BLaER1 (cell line): Measurements from ENCODE around the gene TAF3.

Experiments
- H3K27ac ChIP-seq: shearing (Covaris generic); formaldehyde crosslinking; 2 replicates; pipeline ENCODE4 v1.8.1; 2022
- H3K27me3 ChIP-seq: shearing (Covaris generic); formaldehyde crosslinking; 2 replicates; pipeline ENCODE4 v1.8.1; 2022
- H3K36me3 ChIP-seq: shearing (Covaris generic); formaldehyde crosslinking; 2 replicates; pipeline ENCODE4 v1.8.1; 2022
- H3K4me1 ChIP-seq: shearing (Covaris generic); formaldehyde crosslinking; 2 replicates; pipeline ENCODE4 v1.8.1; 2022
- H3K4me2 ChIP-seq: shearing (Covaris generic); formaldehyde crosslinking; 2 replicates; pipeline ENCODE4 v1.8.1; 2022
- H3K4me3 ChIP-seq: shearing (Covaris generic); formaldehyde crosslinking; 2 replicates; pipeline ENCODE4 v1.8.1; 2022
- H3K9ac ChIP-seq: shearing (Covaris generic); formaldehyde crosslinking; 2 replicates; pipeline ENCODE4 v1.8.1; 2022
- H3K9me3 ChIP-seq: shearing (Covaris generic); formaldehyde crosslinking; 2 replicates; pipeline ENCODE4 v1.8.1; 2022
- H4K20me1 ChIP-seq: shearing (Covaris generic); formaldehyde crosslinking; 2 replicates; pipeline ENCODE4 v1.8.1; 2022
- Cebpa-rat ChIP-seq: shearing (Covaris generic); IDR thresholded peaks from 2 replicates; pipeline ENCODE4 v1.8.1; 2022

TAF3 gene

GRCh38 chr10:7866176-7866575, 47.9 kb downstream of the TAF3 start:
- no peaks in the 10 kb centered on the region for H3K27me3 ChIP-seq
- peaks cover 21% of the 10 kb centered on the region for H3K36me3 ChIP-seq
- H3K4me1 ChIP-seq: peaks cover 12% of the 10 kb centered on the region
- TF ChIP-seq Cebpa-rat: no peak
- H4K20me1 ChIP-seq: peaks cover 26% of the 10 kb centered on the region; the same call in 1 of the 2 replicates
- H3K9me3 ChIP-seq: peaks cover 27% of the 10 kb centered on the region
- H3K4me2 ChIP-seq: no peak overlapping the region
- no peak overlapping the region for H3K9ac ChIP-seq
- H3K4me3 ChIP-seq: no peak overlapping the region
- no peak overlapping the region for H3K27ac ChIP-seq

- Histone ChIP-seq H3K9ac (no peak overlapping the region), H3K4me3 (no peak overlapping the region), H4K20me1 (peaks cover 62% of the 10 kb centered on the region), H3K27me3 (no peaks in the 10 kb centered on the region), H3K27ac (no peak overlapping the region), H3K4me2 (peak overlapping the region; percentile 41), H3K4me1 (no peaks in the 10 kb centered on the region), H3K9me3 (no peaks in the 10 kb centered on the region), H3K36me3 (no peaks in the 10 kb centered on the region)
- TF ChIP-seq Cebpa-rat: no peak
Observed at GRCh38 chr10:7872041-7872442, 53.7 kb downstream of the TAF3 start.

- H3K27me3 ChIP-seq: no peaks in the 10 kb centered on the region
- H3K9ac ChIP-seq: no peak overlapping the region
- H4K20me1 ChIP-seq: peaks cover 57% of the 10 kb centered on the region
Observed at GRCh38 chr10:7874864-7875263, 56.6 kb downstream of the TAF3 start.

GRCh38 chr10:7876541-7877127, 58.3 kb downstream of the TAF3 start:
- Histone ChIP-seq H3K9ac (no peak overlapping the region), H3K27me3 (no peaks in the 10 kb centered on the region), H3K4me3 (no peak overlapping the region), H3K9me3 (no peaks in the 10 kb centered on the region), H3K4me1 (no peaks in the 10 kb centered on the region), H4K20me1 (peaks cover 57% of the 10 kb centered on the region), H3K27ac (no peak overlapping the region), H3K4me2 (no peak overlapping the region), H3K36me3 (no peaks in the 10 kb centered on the region)
- no peak for TF ChIP-seq Cebpa-rat

More at GRCh38 chr10:7874864-7875263, 56.6 kb downstream of the TAF3 start:
- Histone ChIP-seq H3K4me1 (no peaks in the 10 kb centered on the region), H3K4me2 (no peak overlapping the region), H3K9me3 (no peaks in the 10 kb centered on the region), H3K27ac (no peak overlapping the region), H3K4me3 (no peak overlapping the region), H3K36me3 (no peaks in the 10 kb centered on the region)
- no peak for TF ChIP-seq Cebpa-rat

- Histone ChIP-seq H3K4me2 (no peak overlapping the region), H3K27me3 (no peaks in the 10 kb centered on the region), H4K20me1 (peaks cover 38% of the 10 kb centered on the region; the same call in 1 of the 2 replicates), H3K27ac (no peak overlapping the region), H3K36me3 (peaks cover 4% of the 10 kb centered on the region; the same call in 1 of the 2 replicates), H3K4me1 (no peaks in the 10 kb centered on the region), H3K9ac (no peak overlapping the region), H3K9me3 (no peaks in the 10 kb centered on the region), H3K4me3 (no peak overlapping the region)
- peak; percentile 53; the same call in 1 of the 2 replicates for TF ChIP-seq Cebpa-rat
Observed at GRCh38 chr10:7881119-7881518, 62.8 kb downstream of the TAF3 start.

GRCh38 chr10:7886056-7886455, 67.8 kb downstream of the TAF3 start:
- no peaks in the 10 kb centered on the region for H3K4me1 ChIP-seq
- H3K9me3 ChIP-seq: no peaks in the 10 kb centered on the region
- peaks cover 51% of the 10 kb centered on the region for H4K20me1 ChIP-seq
- H3K27ac ChIP-seq: no peak overlapping the region
- H3K9ac ChIP-seq: no peak overlapping the region
- no peak overlapping the region for H3K4me2 ChIP-seq
- TF ChIP-seq Cebpa-rat: no peak
- H3K4me3 ChIP-seq: no peak overlapping the region
- H3K27me3 ChIP-seq: no peaks in the 10 kb centered on the region
- peaks cover 4% of the 10 kb centered on the region; the same call in 1 of the 2 replicates for H3K36me3 ChIP-seq

- H3K4me2 ChIP-seq: no peak overlapping the region
- H3K36me3 ChIP-seq: peaks cover 4% of the 10 kb centered on the region; the same call in 1 of the 2 replicates
- H4K20me1 ChIP-seq: peaks cover 51% of the 10 kb centered on the region
- no peaks in the 10 kb centered on the region for H3K9me3 ChIP-seq
- H3K4me1 ChIP-seq: no peaks in the 10 kb centered on the region
- no peak for TF ChIP-seq Cebpa-rat
- no peak overlapping the region for H3K9ac ChIP-seq
- no peaks in the 10 kb centered on the region for H3K27me3 ChIP-seq
- no peak overlapping the region for H3K4me3 ChIP-seq
- H3K27ac ChIP-seq: no peak overlapping the region
Observed at GRCh38 chr10:7887174-7887816, 69.0 kb downstream of the TAF3 start.

GRCh38 chr10:7889947-7890542, 71.7 kb downstream of the TAF3 start:
- Histone ChIP-seq H3K4me3 (no peak overlapping the region), H3K4me1 (no peaks in the 10 kb centered on the region), H3K27ac (no peak overlapping the region), H3K9me3 (no peaks in the 10 kb centered on the region), H4K20me1 (peaks cover 61% of the 10 kb centered on the region), H3K36me3 (no peaks in the 10 kb centered on the region), H3K27me3 (no peaks in the 10 kb centered on the region), H3K4me2 (no peak overlapping the region), H3K9ac (no peak overlapping the region)
- no peak for TF ChIP-seq Cebpa-rat

GRCh38 chr10:7890781-7891180, 72.5 kb downstream of the TAF3 start:
- Histone ChIP-seq H3K4me2 (no peak overlapping the region), H3K36me3 (0 out of 2 replicates have a peak, but pooled peaks cover 2% of the 10 kb centered on the region), H3K4me3 (no peak overlapping the region), H3K9me3 (no peaks in the 10 kb centered on the region), H3K27me3 (no peaks in the 10 kb centered on the region), H3K27ac (no peak overlapping the region), H4K20me1 (peaks cover 59% of the 10 kb centered on the region), H3K9ac (no peak overlapping the region), H3K4me1 (no peaks in the 10 kb centered on the region)
- no peak for TF ChIP-seq Cebpa-rat

GRCh38 chr10:7891634-7892033, 73.3 kb downstream of the TAF3 start:
- Histone ChIP-seq H3K9ac (no peak overlapping the region), H3K4me3 (no peak overlapping the region), H3K4me1 (no peaks in the 10 kb centered on the region), H3K4me2 (no peak overlapping the region), H4K20me1 (peaks cover 60% of the 10 kb centered on the region), H3K27me3 (no peaks in the 10 kb centered on the region), H3K27ac (no peak overlapping the region), H3K36me3 (peaks cover 9% of the 10 kb centered on the region), H3K9me3 (no peaks in the 10 kb centered on the region)
- no peak for TF ChIP-seq Cebpa-rat
